ENCODE data around the gene MSX1.

DNA sequence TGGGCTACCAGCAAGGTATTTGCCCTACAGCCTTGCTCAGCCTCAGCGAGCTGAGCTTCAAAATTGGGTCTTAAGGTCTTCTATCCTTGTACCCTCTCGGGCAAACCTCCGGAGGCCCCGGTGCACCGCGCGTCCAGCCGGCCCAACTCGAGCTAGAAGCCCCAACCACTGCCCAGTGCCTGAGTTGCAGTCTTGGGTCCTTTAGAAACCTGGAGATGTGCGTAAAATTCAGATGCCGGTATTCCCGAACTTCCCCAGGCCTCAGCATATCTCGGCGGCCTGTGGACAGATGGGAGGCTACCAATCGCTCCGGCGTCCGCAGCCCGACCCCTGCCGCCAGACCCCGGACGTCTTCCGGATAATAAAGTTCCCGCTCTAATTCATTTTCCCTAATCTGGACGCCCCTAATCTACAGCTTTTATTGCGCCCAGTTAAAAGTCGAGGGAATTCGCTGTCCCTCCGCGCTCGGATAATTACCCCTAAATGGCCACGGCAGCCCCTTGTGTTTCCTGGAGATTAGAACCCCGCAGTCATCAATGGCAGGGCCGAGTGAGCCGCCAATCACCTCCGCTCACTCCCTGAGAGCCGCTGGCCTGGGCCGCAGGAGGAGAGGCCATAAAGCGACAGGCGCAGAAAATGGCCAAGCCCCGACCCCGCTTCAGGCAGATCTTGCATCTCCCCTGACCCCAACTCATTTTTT is 1.5 kb upstream of the MSX1 start:
- TF ChIP-seq EZH2 (IDR thresholded peaks at IDR 0.05; ENCODE audit: borderline replicate concordance, low read depth, low read length, severe bottlenecking) (peak; percentile 100), POLR2AphosphoS5 (IDR thresholded peaks at IDR 0.05; ENCODE audit: insufficient read depth, low read depth, low read length) (no peak), POLR2A (IDR thresholded peaks at IDR 0.05; ENCODE audit: low read depth, low read length) (no peak), JUN (IDR thresholded peaks at IDR 0.05; ENCODE audit: borderline replicate concordance, insufficient read depth, insufficient read length, low read depth) (no peak), FOS (IDR thresholded peaks at IDR 0.05; ENCODE audit: borderline replicate concordance, insufficient read depth, low read length) (no peak), MYC (IDR thresholded peaks at IDR 0.05; ENCODE audit: low read depth, low read length) (no peak)
- TF ChIP-seq, protein P1, sequence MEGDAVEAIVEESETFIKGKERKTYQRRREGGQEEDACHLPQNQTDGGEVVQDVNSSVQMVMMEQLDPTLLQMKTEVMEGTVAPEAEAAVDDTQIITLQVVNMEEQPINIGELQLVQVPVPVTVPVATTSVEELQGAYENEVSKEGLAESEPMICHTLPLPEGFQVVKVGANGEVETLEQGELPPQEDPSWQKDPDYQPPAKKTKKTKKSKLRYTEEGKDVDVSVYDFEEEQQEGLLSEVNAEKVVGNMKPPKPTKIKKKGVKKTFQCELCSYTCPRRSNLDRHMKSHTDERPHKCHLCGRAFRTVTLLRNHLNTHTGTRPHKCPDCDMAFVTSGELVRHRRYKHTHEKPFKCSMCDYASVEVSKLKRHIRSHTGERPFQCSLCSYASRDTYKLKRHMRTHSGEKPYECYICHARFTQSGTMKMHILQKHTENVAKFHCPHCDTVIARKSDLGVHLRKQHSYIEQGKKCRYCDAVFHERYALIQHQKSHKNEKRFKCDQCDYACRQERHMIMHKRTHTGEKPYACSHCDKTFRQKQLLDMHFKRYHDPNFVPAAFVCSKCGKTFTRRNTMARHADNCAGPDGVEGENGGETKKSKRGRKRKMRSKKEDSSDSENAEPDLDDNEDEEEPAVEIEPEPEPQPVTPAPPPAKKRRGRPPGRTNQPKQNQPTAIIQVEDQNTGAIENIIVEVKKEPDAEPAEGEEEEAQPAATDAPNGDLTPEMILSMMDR (IDR thresholded peaks at IDR 0.05; ENCODE audit: extremely low read depth in 1 of 2, insufficient read depth in 1 of 2, low read depth in 1 of 2, low read length in 2 of 2), result no peak
- TF ChIP-seq, protein P2, sequence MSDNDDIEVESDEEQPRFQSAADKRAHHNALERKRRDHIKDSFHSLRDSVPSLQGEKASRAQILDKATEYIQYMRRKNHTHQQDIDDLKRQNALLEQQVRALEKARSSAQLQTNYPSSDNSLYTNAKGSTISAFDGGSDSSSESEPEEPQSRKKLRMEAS (IDR thresholded peaks at IDR 0.05; ENCODE audit: insufficient read depth, insufficient read length), result no peak
